Fibroblast of mammary gland (primary cell): ENCODE data around the gene GRK5.

Experiments
- DNase-seq: peaks from one replicate; pipeline ENCODE4 v3.0.0-alpha.2; 2010; ENCODE audit warnings: low read depth
- H3K4me3 ChIP-seq: 2 replicates; pipeline ENCODE4 v1.5.1; 2011; ENCODE audit warnings: low read depth, mild to moderate bottlenecking, low read length, moderate library complexity; ENCODE audit not compliant: control insufficient read depth
- CTCF ChIP-seq: conservative IDR thresholded peaks from 2 replicates; pipeline ENCODE4 v1.5.1; 2011; ENCODE audit warnings: low read depth, low read length, inconsistent platforms; ENCODE audit not compliant: control insufficient read depth, insufficient read depth

GRK5 gene

GRCh38 chr10:119183664-119184412 is 23.5 kb upstream of the GRK5 start:
- no peak for TF ChIP-seq CTCF
- DNase-seq, result no peak
- no peak overlapping the region for H3K4me3 ChIP-seq

GRCh38 chr10:119189811-119190282 is 17.5 kb upstream of the GRK5 start:
- no peak overlapping the region for H3K4me3 ChIP-seq
- no peak for DNase-seq
- TF ChIP-seq CTCF, result no peak

- H3K4me3 ChIP-seq, result no peak overlapping the region
- no peak for TF ChIP-seq CTCF
- DNase-seq, result peak; percentile 97
Measured at GRCh38 chr10:119190353-119190752, 17.0 kb upstream of the GRK5 start.

- no peak overlapping the region for H3K4me3 ChIP-seq
- DNase-seq, result no peak
- TF ChIP-seq CTCF, result no peak
Measured at GRCh38 chr10:119190954-119191785, 16.2 kb upstream of the GRK5 start.

GRCh38 chr10:119191881-119192280 is 15.5 kb upstream of the GRK5 start:
- no peak for TF ChIP-seq CTCF
- no peak overlapping the region for H3K4me3 ChIP-seq
- DNase-seq, result no peak

DNA sequence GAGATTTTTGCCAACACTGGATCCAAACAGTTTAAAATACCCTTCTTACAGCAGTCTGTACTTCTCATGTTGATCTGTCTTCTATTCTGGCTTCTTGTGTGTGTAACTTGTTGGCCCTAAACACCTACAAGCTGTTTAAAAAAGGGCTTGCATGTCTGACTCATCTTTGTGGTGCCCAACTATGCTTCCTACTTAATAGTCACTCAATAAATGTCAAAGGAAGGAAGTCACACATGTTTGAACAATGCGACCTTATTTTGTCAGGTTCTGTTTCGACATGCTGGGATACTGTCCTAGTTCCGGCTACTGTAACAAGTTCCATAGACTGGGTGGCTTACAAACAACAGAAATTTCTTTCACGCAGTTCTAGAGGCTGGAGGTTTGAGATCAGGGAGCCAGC is 9.4 kb upstream of the GRK5 start:
- TF ChIP-seq CTCF, result no peak
- peak; percentile 69 for DNase-seq
- no peak overlapping the region for H3K4me3 ChIP-seq
